HepG2 (cell line): Measurements from ENCODE around the gene SLC44A4.

Experiments used
- SNRNP70 ChIP-seq: fragments of 200-400 bp; formaldehyde crosslinking; IDR thresholded peaks from 2 replicates; pipeline ENCODE4 v1.6.1; 2017; ENCODE audit warnings: mild to moderate bottlenecking, low read depth, low read length, moderate library complexity
- ZNF121 ChIP-seq: sonication (generic); formaldehyde crosslinking; IDR thresholded peaks from 2 replicates; pipeline ENCODE4 v1.5.0; 2020; ENCODE audit warnings: mild to moderate bottlenecking, missing genetic modification reagents

DNA sequence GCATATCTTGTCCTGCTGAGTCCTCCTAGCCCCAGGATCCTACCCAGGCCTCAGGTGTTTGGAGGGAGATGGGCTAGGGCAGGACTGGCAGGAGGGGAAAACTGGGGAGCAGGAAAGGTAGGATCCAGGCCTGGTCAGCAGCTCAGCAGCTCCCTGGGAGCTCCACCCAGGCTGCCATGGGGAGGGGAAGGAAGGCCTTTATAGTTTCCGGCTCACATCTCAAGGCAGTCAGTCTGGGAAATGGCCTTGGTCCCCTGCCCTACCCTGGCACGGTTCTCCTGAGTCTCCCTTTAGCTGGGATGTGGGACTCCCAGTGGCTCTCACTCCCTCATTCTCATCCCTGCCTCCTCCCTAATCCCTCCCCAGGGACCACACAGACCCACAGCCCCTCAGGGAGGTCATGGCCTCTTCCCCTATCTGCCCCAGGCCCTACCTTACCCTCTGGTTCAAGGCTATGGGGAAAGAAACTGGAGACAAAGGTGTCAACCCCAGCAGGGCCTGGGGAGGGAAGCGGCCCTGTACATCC, 1.6 kb downstream of the SLC44A4 start:
- TF ChIP-seq ZNF121 (CRISPR knock-in tag) (no peak), SNRNP70 (no peak)
